HG02798 (cell line): Measurements from ENCODE around the gene CMC4.
A peak's percentile ranks its signal among the peaks of the same experiment; 100 is the strongest.

Experiments used
- ATAC-seq: cut with Tn5 transposase; IDR thresholded peaks from one replicate; pipeline ENCODE4 v1.9.1; 2021; ENCODE audit warnings: mild to moderate bottlenecking; ENCODE audit not compliant: unreplicated experiment, poor library complexity

CMC4 gene

GRCh38 chrX:155055494-155055893 lies 15.4 kb downstream of the CMC4 start:
- no peak for ATAC-seq

- no peak for ATAC-seq
Measured at GRCh38 chrX:155054255-155054654, 16.7 kb downstream of the CMC4 start.

- ATAC-seq, result no peak
Measured at GRCh38 chrX:155053656-155054055, 17.3 kb downstream of the CMC4 start.

GRCh38 chrX:155052738-155053498 lies 18.0 kb downstream of the CMC4 start:
- ATAC-seq, result no peak

- ATAC-seq, result no peak
Measured at GRCh38 chrX:155048977-155049619, 21.8 kb downstream of the CMC4 start.

- ATAC-seq, result no peak
Measured at GRCh38 chrX:155046811-155047528, 24.0 kb downstream of the CMC4 start.

- ATAC-seq, result no peak
Measured at GRCh38 chrX:155046129-155046810, 24.7 kb downstream of the CMC4 start.

- no peak for ATAC-seq
Measured at GRCh38 chrX:155035688-155036087, 35.2 kb downstream of the CMC4 start.

- ATAC-seq, result no peak
Measured at GRCh38 chrX:155031657-155032056, 39.3 kb downstream of the CMC4 start.

- no peak for ATAC-seq
Measured at GRCh38 chrX:155028877-155029291, 42.1 kb downstream of the CMC4 start.

- no peak for ATAC-seq
Measured at GRCh38 chrX:155028129-155028528, 42.8 kb downstream of the CMC4 start.

GRCh38 chrX:155027509-155028066 lies 43.3 kb downstream of the CMC4 start:
- no peak for ATAC-seq

GRCh38 chrX:155026727-155027508 lies 44.0 kb downstream of the CMC4 start, which contains the start of gene FUNDC2:
TSS of gene FUNDC2 (plus strand) at chrX:155026844. CDS start at chrX:155026939, 95 bp downstream.
- peak; percentile 95 for ATAC-seq

GRCh38 chrX:155026420-155026726 lies 44.6 kb downstream of the CMC4 start:
- no peak for ATAC-seq

GRCh38 chrX:155023907-155024833 lies 46.8 kb downstream of the CMC4 start:
- no peak for ATAC-seq

GRCh38 chrX:155022585-155022984 lies 48.4 kb downstream of the CMC4 start, which contains the start of gene F8:
TSS of gene F8 (minus strand) at chrX:155022723. CDS start at chrX:155022552, 171 bp downstream.
- ATAC-seq, result no peak

GRCh38 chrX:155020591-155020990 lies 50.3 kb downstream of the CMC4 start:
- ATAC-seq, result no peak
